Heart left ventricle (tissue), 16 donors: ENCODE results near the gene IDNK. TPM values are rescaled to one million over a fixed set of nuclear protein-coding genes. Genes with fewer than 3 reads are reported as not detected.

ENCODE experiments used
- ATAC-seq, 4 donors: fragments of 200-7000 bp; cut with Tn5 transposase; one replicate each; pipeline ENCODE4 v1.9.1; 2020 to 2022; ENCODE audit warnings: moderate library complexity in 4 of 4, mild to moderate bottlenecking in 3 of 4, moderate number of reproducible peaks in 1 of 4
- DNase-seq, 5 donors: peaks; one replicate each; pipeline ENCODE4 v3.0.0-alpha.2; 2020
- H3K27ac ChIP-seq, 12 donors: fragments of 200-600 bp; sonication (generic) in 4 of 12; one replicate each; pipeline versions ENCODE4 v1.5.0 to v1.8.0; 2016 to 2022; ENCODE audit warnings: mild to moderate bottlenecking in 2 of 12
- H3K27me3 ChIP-seq, 9 donors: fragments of 200-600 bp; sonication (generic) in 2 of 9; one replicate each; pipeline versions ENCODE4 v1.5.1 to v1.8.0; 2016 to 2022; ENCODE audit warnings: mild to moderate bottlenecking in 3 of 9
- H3K36me3 ChIP-seq, 9 donors: fragments of 200-600 bp; sonication (generic) in 2 of 9; one replicate each; pipeline versions ENCODE4 v1.5.0 to v1.8.0; 2018 to 2022; ENCODE audit warnings: mild to moderate bottlenecking in 2 of 9
- H3K4me1 ChIP-seq, 12 donors: fragments of 200-600 bp; sonication (generic) in 4 of 12; one replicate each; pipeline versions ENCODE4 v1.5.0 to v1.8.0; 2016 to 2022; ENCODE audit warnings: mild to moderate bottlenecking in 3 of 12
- H3K4me3 ChIP-seq, 12 donors: fragments of 200-600 bp; sonication (generic) in 4 of 12; one replicate each; pipeline versions ENCODE4 v1.5.0 to v1.8.0; 2017 to 2022; ENCODE audit warnings: mild to moderate bottlenecking in 9 of 12, moderate library complexity in 4 of 12
- H3K9me3 ChIP-seq, 12 donors: fragments of 200-600 bp; sonication (generic) in 4 of 12; one replicate each; pipeline versions ENCODE4 v1.5.0 to v1.8.0; 2016 to 2022; ENCODE audit warnings: mild to moderate bottlenecking in 1 of 12
- POLR2A ChIP-seq, 2 donors: fragments of 450-650 bp; IDR thresholded peaks; one replicate each; pipeline ENCODE4 v1.6.1; 2017; ENCODE audit warnings: antibody characterized with exemption in 2 of 2, mild to moderate bottlenecking in 2 of 2, moderate library complexity in 2 of 2
- WGBS, 4 donors: extraction: QIAGEN DNeasy Blood & Tissue Kit in 2 of 4; methylation state at CpG; one replicate each; pipeline versions ENCODE4 v1.1.5 to v1.1.7; 2013 to 2018; 5-methylcytosine and 5-hydroxymethylcytosine counted together
- intact Hi-C, 10 donors: fragments of 100-400 bp; cut with DNase I; formaldehyde crosslinking; loops; one replicate each; pipeline versions ENCODE4 v1.11.1 to v1.14.2; 2022
- polyA plus RNA-seq, 2 donors: library from polyadenylated mRNA; stranded (reverse); fragments of 200-250 nt; gene quantifications; one replicate each; pipeline ENCODE4 v1.2.3, GENCODE V29; 2013
- total RNA-seq, 9 donors: library from RNA; depleted of rRNA in 2 of 9; stranded (reverse); fragments of >200 nt in 2 of 9; fragmentation: NEBNext Ultra II Directional in 3 of 9; extraction: Animal tissue kit (Norgen Biotek cat#: 25700) in 3 of 9; gene quantifications; one replicate each; pipeline versions ENCODE4 v1.1.0 to v1.2.4, GENCODE V29; 2016 to 2023
- TF ChIP-seq, protein P1 (sequence below), 12 donors: fragments of 200-600 bp; sonication (generic) in 4 of 12; IDR thresholded peaks; one replicate each; pipeline versions ENCODE4 v1.5.0 to v1.8.0; 2018 to 2022; ENCODE audit warnings: antibody characterized with exemption in 12 of 12, mild to moderate bottlenecking in 5 of 12
- donor health status: ischemic (EF 13 %, LVEDD 7.1; RV severe dilation, severe dysfunction).
- donor health status: healthy with polysubstance abuse.
- donor health status: DM: no; HTN: yes; CAD: no.
- donor health status: DM: no; HTN: no; CAD: no.
- donor health status: ischemic (EF 25% LVEDD 6.9; RV normal size, moderate dysfunction).
- donor health status: ischemic (EF 25% LVEDD 5.7; RV mildly dilated, moderate dysfunction).
- donor health status: healthy.
- donor health status: DM: yes; HTN: yes; CAD: no.
- donor health status: ischemic (EF 35%, LVEDD 5.7; RV mildly dilated, moderate dysfunction).
- donor health status: nonischemic (EF 11% LVEDD 7.7; RV severe dilation, severe dysfunction).
- donor health status: DM: yes; HTN: yes; CAD: no.
- donor health status: PGD.
- donor health status: ischemic (EF 29% LVEDD 5.4; RV normal size, mild dysfunction).
- donor health status: nonischemic (EF 23%, LVEDD 6.1; RV moderate dilation, normal function).

Gene IDNK
- total and polyA plus RNA-seq, 11 donors: 0.69 to 6.9 (median 4.4) TPM

DNA sequence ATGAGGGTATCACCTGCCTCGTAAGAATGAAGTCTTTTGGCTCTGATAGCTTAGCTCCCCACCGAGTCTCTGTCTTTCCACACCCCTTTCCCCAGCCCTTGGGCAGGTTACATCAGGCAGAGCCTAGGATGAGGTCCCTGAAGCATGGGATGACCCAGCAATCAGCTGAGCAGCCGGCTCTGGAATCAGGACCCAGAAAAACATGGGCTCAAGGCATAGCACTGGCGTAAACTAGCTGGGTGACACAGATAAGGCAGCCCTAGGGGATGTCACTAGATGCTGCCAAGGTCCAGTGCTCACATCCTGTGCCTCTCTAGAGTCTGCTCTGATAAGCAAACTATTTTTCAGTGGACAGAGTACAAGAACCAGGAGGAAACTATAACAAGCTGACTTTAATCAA, 26.6 kb downstream of the IDNK start:
- no peaks in the 10 kb centered on the region for H3K27me3 ChIP-seq
- intact Hi-C loops: loop anchor here in 3 of 10 donors (2.0 to 10.0 kb wide), 5 partner anchors 29 to 445 kb away; no protein-coding TSS in a partner anchor
- peak; percentile 41 to 90 (median 84) for ATAC-seq
- H3K9me3 ChIP-seq: peaks cover 0 to 8% (median 0%) of the 10 kb centered on the region in 12 donors
- TF ChIP-seq, protein P1, sequence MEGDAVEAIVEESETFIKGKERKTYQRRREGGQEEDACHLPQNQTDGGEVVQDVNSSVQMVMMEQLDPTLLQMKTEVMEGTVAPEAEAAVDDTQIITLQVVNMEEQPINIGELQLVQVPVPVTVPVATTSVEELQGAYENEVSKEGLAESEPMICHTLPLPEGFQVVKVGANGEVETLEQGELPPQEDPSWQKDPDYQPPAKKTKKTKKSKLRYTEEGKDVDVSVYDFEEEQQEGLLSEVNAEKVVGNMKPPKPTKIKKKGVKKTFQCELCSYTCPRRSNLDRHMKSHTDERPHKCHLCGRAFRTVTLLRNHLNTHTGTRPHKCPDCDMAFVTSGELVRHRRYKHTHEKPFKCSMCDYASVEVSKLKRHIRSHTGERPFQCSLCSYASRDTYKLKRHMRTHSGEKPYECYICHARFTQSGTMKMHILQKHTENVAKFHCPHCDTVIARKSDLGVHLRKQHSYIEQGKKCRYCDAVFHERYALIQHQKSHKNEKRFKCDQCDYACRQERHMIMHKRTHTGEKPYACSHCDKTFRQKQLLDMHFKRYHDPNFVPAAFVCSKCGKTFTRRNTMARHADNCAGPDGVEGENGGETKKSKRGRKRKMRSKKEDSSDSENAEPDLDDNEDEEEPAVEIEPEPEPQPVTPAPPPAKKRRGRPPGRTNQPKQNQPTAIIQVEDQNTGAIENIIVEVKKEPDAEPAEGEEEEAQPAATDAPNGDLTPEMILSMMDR (IDR thresholded peaks at IDR 0.05): no peak
- no peak for TF ChIP-seq POLR2A (IDR thresholded peaks at IDR 0.05)
- peaks cover 0 to 54% (median 37%) of the 10 kb centered on the region in 9 donors for H3K36me3 ChIP-seq
- 44 to 58% (median 48%) methylated on average over 4 of the region's 4 CpGs for WGBS, 4 donors
- H3K27ac ChIP-seq: peak overlapping the region in 2 of 12 donors; percentile 15 to 34
- no peak overlapping the region for H3K4me3 ChIP-seq
- DNase-seq: no peak
- H3K4me1 ChIP-seq: peaks cover 0 to 15% (median 1%) of the 10 kb centered on the region in 12 donors

DNA sequence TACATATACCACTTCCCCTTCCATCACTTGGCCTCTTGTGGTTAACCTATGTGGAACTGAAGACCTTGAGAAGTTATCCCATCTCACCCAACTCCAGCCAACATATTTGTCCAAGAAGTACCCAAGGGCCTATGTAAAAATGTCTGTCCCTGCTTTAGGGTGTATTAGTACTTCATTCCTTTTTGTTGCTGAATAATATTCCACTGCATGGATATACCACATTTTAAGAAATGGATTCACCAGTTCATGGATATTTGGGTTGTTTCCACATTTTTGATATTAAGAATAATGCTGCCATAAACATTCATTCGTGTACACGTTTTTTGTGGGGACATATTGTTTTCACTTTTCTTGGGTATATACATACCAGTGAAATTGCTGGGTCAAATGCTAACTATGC, 28.6 kb downstream of the IDNK start:
- TF ChIP-seq POLR2A (IDR thresholded peaks at IDR 0.05): no peak
- TF ChIP-seq, protein P1 (IDR thresholded peaks at IDR 0.05): no peak
- Histone ChIP-seq H3K4me3 (no peak overlapping the region), H3K36me3 (peaks cover 0 to 74% (median 55%) of the 10 kb centered on the region in 9 donors), H3K27me3 (no peaks in the 10 kb centered on the region), H3K27ac (no peak overlapping the region), H3K4me1 (peaks cover 0 to 19% (median 4%) of the 10 kb centered on the region in 12 donors), H3K9me3 (peaks cover 0 to 8% (median 0%) of the 10 kb centered on the region in 12 donors)
- 93 to 96% (median 95%) methylated on average over 2 of the region's 2 CpGs for WGBS, 4 donors
- intact Hi-C loops: loop anchor here in 1 of 10 donors (10.0 kb wide), 1 partner anchor 437 kb away; no protein-coding TSS in a partner anchor
- no peak for DNase-seq
- no peak for ATAC-seq

DNA sequence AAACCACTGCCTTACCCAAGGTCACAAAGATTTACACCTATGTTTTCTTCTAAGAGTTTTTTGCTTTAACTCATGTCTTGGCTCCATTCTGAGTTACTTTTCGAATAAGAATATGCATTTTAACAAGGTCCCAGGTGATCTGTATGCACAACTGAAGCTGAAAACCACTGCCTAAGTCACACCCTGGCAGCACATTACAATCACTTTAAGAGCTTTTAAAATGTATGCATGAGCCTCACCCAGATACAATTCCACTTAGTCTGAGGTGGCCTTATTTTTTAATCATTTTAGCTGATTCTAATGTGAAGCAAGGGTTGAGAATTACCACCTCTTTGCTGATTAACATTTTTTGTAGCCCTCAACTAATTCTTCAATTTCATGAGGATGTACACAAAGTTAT, 29.5 kb downstream of the IDNK start:
- Histone ChIP-seq H3K4me1 (peaks cover 0 to 16% (median 4%) of the 10 kb centered on the region in 12 donors), H3K36me3 (peaks cover 0 to 77% (median 62%) of the 10 kb centered on the region in 9 donors), H3K27me3 (no peaks in the 10 kb centered on the region), H3K27ac (no peak overlapping the region), H3K9me3 (peaks cover 0 to 8% (median 0%) of the 10 kb centered on the region in 12 donors), H3K4me3 (no peak overlapping the region)
- intact Hi-C loops: loop anchor here in 1 of 10 donors (10.0 kb wide), 1 partner anchor 438 kb away; no protein-coding TSS in a partner anchor
- ATAC-seq (no peak), DNase-seq (no peak)
- WGBS, 4 donors: 95 to 99% (median 97%) methylated on average over 1 of the region's 1 CpG
- TF ChIP-seq, protein P1 (IDR thresholded peaks at IDR 0.05): no peak
- no peak for TF ChIP-seq POLR2A (IDR thresholded peaks at IDR 0.05)

DNA sequence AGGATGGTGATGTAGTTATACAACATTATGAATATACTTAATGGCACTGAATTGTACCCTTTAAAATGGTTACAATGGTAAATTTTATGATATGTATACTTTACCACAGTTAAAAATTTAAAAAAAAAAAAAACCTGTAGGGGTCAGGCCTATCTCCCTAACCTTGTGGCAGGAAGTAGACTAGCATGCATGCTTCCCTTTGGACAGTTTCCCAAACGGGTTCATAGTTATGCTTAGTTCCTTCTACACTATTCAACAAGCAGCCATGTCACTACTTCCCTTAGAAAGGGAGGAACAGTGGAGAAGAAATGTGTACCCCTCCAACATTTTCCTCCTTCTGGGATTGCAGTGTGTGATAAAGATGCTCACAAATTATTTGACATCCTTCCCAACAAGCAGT, 32.5 kb downstream of the IDNK start:
- Histone ChIP-seq H3K36me3 (peaks cover 0 to 97% (median 90%) of the 10 kb centered on the region in 9 donors), H3K4me1 (peaks cover 0 to 9% (median 0%) of the 10 kb centered on the region in 12 donors), H3K27ac (no peak overlapping the region), H3K4me3 (no peak overlapping the region), H3K9me3 (peaks cover 0 to 8% (median 0%) of the 10 kb centered on the region in 12 donors), H3K27me3 (no peaks in the 10 kb centered on the region)
- TF ChIP-seq POLR2A (IDR thresholded peaks at IDR 0.05): no peak
- TF ChIP-seq, protein P1 (IDR thresholded peaks at IDR 0.05): no peak
- 47 to 61% (median 51%) methylated on average over 1 of the region's 1 CpG for WGBS, 4 donors
- DNase-seq (no peak), ATAC-seq (no peak)
- intact Hi-C loops: loop anchor here in 1 of 10 donors (10.0 kb wide), 1 partner anchor 441 kb away; no protein-coding TSS in a partner anchor
